GM19328 (cell line): ENCODE data around the gene LUZP4.
"Not testable (repeated sequence)": the region's sequence is repeated elsewhere in the genome, so short reads cannot be mapped to it uniquely, and the experiment has no call there.

Source experiments
- ATAC-seq: cut with Tn5 transposase; IDR thresholded peaks from one replicate; pipeline ENCODE4 v1.9.1; 2021; ENCODE audit warnings: mild to moderate bottlenecking, moderate library complexity; ENCODE audit not compliant: unreplicated experiment

The LUZP4 gene

GRCh38 chrX:115289465-115289864 lies at the start of gene LUZP4:
TSS of gene LUZP4 (plus strand) at chrX:115289715. CDS start at chrX:115289760, 45 bp downstream.
- no peak for ATAC-seq

- no peak for ATAC-seq
Observed at GRCh38 chrX:115251458-115252233, 37.9 kb upstream of the LUZP4 start.

GRCh38 chrX:115255003-115255402 lies 34.5 kb upstream of the LUZP4 start:
- no peak for ATAC-seq

GRCh38 chrX:115257711-115258110 lies 31.8 kb upstream of the LUZP4 start:
- ATAC-seq = no peak

GRCh38 chrX:115259238-115259875 lies 30.2 kb upstream of the LUZP4 start:
- no peak for ATAC-seq

- no peak for ATAC-seq
Observed at GRCh38 chrX:115260330-115260729, 29.2 kb upstream of the LUZP4 start.

GRCh38 chrX:115261148-115261547 lies 28.4 kb upstream of the LUZP4 start:
- ATAC-seq = no peak

GRCh38 chrX:115264009-115264408 lies 25.5 kb upstream of the LUZP4 start:
- ATAC-seq = no peak

- no peak for ATAC-seq
Observed at GRCh38 chrX:115266300-115266699, 23.2 kb upstream of the LUZP4 start.

GRCh38 chrX:115268421-115268820 lies 21.1 kb upstream of the LUZP4 start:
- no peak for ATAC-seq

- no peak for ATAC-seq
Observed at GRCh38 chrX:115269051-115269683, 20.3 kb upstream of the LUZP4 start.

- ATAC-seq = no peak
Observed at GRCh38 chrX:115284877-115285276, 4.6 kb upstream of the LUZP4 start.

GRCh38 chrX:115297189-115297588 lies 7.7 kb downstream of the LUZP4 start:
- no peak for ATAC-seq

GRCh38 chrX:115311139-115311538 lies 21.6 kb downstream of the LUZP4 start:
- ATAC-seq = no peak

- no peak for ATAC-seq
Observed at GRCh38 chrX:115311601-115312001, 22.1 kb downstream of the LUZP4 start.

GRCh38 chrX:115318139-115318538 lies 28.6 kb downstream of the LUZP4 start:
- ATAC-seq = no peak

- ATAC-seq = no peak
Observed at GRCh38 chrX:115322375-115322774, 32.9 kb downstream of the LUZP4 start.

- ATAC-seq = no peak
Observed at GRCh38 chrX:115324194-115324593, 34.7 kb downstream of the LUZP4 start.

GRCh38 chrX:115329282-115329681 lies 39.8 kb downstream of the LUZP4 start:
- not testable (repeated sequence) for ATAC-seq

GRCh38 chrX:115330498-115331168 lies 41.1 kb downstream of the LUZP4 start:
- ATAC-seq = no peak

GRCh38 chrX:115332832-115333231 lies 43.3 kb downstream of the LUZP4 start:
- no peak for ATAC-seq
